GM18907 (cell line): Measurements from ENCODE around the gene PTPMT1.
A peak's percentile ranks its signal among the peaks of the same experiment; 100 is the strongest.

Experiments used
- ATAC-seq: cut with Tn5 transposase; IDR thresholded peaks from one replicate; pipeline ENCODE4 v1.9.1; 2021; ENCODE audit warnings: mild to moderate bottlenecking, moderate library complexity; ENCODE audit not compliant: unreplicated experiment

PTPMT1 gene

GRCh38 chr11:47605921-47606320 is 40.5 kb downstream of the PTPMT1 start:
- ATAC-seq, result no peak

- no peak for ATAC-seq
These were observed 41.3 kb downstream of the PTPMT1 start for GRCh38 chr11:47606731-47607130.

- ATAC-seq, result no peak
These were observed 42.0 kb downstream of the PTPMT1 start for GRCh38 chr11:47607380-47607779.

- ATAC-seq, result no peak
These were observed 44.3 kb downstream of the PTPMT1 start for GRCh38 chr11:47609675-47610074.

- peak; percentile 81 for ATAC-seq
These were observed 46.0 kb downstream of the PTPMT1 start for GRCh38 chr11:47611348-47611794.

- ATAC-seq, result no peak
These were observed 49.9 kb downstream of the PTPMT1 start for GRCh38 chr11:47615249-47615648.

GRCh38 chr11:47616726-47617416 is 51.5 kb downstream of the PTPMT1 start:
- ATAC-seq, result no peak

- ATAC-seq, result no peak
These were observed 52.0 kb downstream of the PTPMT1 start for GRCh38 chr11:47617417-47617809.

GRCh38 chr11:47620836-47621378 is 55.5 kb downstream of the PTPMT1 start:
- ATAC-seq, result no peak
